Calu3 (cell line): ENCODE data around the gene RAB36. TPM values are rescaled to one million over a fixed set of nuclear protein-coding genes. Genes with fewer than 3 reads are reported as not detected.

Experiments
- BruUV-seq: library from RNA; stranded (reverse); fragments of 400-500 nt; replicated peaks from 2 replicates; lab custom pipeline; 2021; lab: Mats Ljungman, UMichigan
- CTCF ChIA-PET: fragments of 300-600 bp; sonication (Branson Sonifier 250); formaldehyde crosslinking; loops from one replicate; lab custom pipeline; 2022; ENCODE audit warnings: antibody characterized with exemption; lab: Charles Lee
- DNase-seq: peaks from one replicate; pipeline ENCODE4 v3.0.0; 2022
- H3K27ac Mint-ChIP-seq: one replicate; pipeline ENCODE4 v1.8.0; 2022; ENCODE audit warnings: mixed read lengths; ENCODE audit not compliant: unreplicated experiment
- H3K27me3 Mint-ChIP-seq: one replicate; pipeline ENCODE4 v1.8.0; 2022; ENCODE audit warnings: mixed read lengths; ENCODE audit not compliant: unreplicated experiment
- H3K36me3 Mint-ChIP-seq: one replicate; pipeline ENCODE4 v1.8.0; 2022; ENCODE audit warnings: mild to moderate bottlenecking, moderate library complexity, mixed read lengths; ENCODE audit not compliant: insufficient read depth, unreplicated experiment
- H3K4me1 Mint-ChIP-seq: one replicate; pipeline ENCODE4 v1.8.0; 2022; ENCODE audit warnings: mild to moderate bottlenecking, low read depth, mixed read lengths; ENCODE audit not compliant: unreplicated experiment
- H3K4me3 Mint-ChIP-seq: one replicate; pipeline ENCODE4 v1.8.0; 2022; ENCODE audit warnings: mild to moderate bottlenecking, low read depth, moderate library complexity, mixed read lengths; ENCODE audit not compliant: unreplicated experiment
- H3K9me3 Mint-ChIP-seq: one replicate; pipeline ENCODE4 v1.8.0; 2022; ENCODE audit warnings: low read depth, mixed read lengths; ENCODE audit not compliant: unreplicated experiment
- intact Hi-C: fragments of 100-400 bp; cut with micrococcal nuclease; formaldehyde crosslinking; loops from one replicate; pipeline ENCODE4 v1.10.0; 2022; ENCODE audit not compliant: unreplicated experiment
- total RNA-seq: library from RNA; stranded (reverse); gene quantifications from 2 replicates; pipeline ENCODE4 v1.2.3, GENCODE V29; 2022
- TF ChIP-seq, protein P1 (sequence below): fragments of 200-600 bp; IDR thresholded peaks from one replicate; pipeline ENCODE4 v1.8.0; 2022; ENCODE audit warnings: antibody characterized with exemption; ENCODE audit not compliant: unreplicated experiment

RAB36 gene
- total RNA-seq, 1 experiment from 2014 or later: 2.1 TPM

DNA sequence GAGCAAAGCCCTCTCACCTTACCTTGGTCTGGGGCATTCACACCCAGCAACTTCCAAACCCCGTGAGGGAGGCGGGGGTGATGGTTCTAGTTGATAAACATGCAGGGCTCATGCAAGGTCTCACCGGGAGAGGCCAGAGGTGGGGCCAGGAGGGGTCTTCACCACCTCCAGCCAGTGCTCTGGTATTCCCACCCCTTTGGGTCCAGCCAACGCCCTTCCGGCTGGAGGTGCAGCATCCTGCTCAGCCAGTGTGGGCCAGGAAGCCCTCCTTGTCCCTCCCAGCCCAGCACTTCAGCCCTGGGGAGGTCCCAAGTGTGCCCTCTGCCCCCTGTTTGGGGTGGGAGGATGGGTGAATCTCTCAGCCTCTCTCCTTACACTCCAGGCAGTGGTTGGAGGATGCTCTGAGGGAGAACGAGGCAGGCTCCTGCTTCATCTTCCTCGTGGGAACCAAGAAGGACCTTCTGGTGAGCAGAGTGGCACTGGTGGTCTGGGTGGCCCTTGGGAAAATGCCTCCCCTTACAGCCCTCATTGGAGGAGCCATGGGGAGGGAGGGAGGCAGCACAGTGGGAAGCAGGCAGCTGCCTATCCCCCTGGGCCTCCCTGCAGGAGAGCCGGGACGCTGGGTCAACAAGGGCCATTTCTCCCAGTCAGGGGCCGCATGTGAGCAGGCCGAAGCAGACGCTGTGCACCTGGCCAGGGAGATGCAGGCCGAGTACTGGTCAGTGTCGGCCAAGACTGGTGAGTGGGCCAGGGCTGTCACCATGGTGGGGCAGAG lies 13.4 kb downstream of the RAB36 start:
- no peak for DNase-seq
- CTCF ChIA-PET: no interaction called here
- BruUV-seq: no TSS peak
- peaks cover 5% of the 10 kb centered on the region for H3K36me3 Mint-ChIP-seq
- TF ChIP-seq, protein P1, sequence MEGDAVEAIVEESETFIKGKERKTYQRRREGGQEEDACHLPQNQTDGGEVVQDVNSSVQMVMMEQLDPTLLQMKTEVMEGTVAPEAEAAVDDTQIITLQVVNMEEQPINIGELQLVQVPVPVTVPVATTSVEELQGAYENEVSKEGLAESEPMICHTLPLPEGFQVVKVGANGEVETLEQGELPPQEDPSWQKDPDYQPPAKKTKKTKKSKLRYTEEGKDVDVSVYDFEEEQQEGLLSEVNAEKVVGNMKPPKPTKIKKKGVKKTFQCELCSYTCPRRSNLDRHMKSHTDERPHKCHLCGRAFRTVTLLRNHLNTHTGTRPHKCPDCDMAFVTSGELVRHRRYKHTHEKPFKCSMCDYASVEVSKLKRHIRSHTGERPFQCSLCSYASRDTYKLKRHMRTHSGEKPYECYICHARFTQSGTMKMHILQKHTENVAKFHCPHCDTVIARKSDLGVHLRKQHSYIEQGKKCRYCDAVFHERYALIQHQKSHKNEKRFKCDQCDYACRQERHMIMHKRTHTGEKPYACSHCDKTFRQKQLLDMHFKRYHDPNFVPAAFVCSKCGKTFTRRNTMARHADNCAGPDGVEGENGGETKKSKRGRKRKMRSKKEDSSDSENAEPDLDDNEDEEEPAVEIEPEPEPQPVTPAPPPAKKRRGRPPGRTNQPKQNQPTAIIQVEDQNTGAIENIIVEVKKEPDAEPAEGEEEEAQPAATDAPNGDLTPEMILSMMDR: no peak
- H3K27ac Mint-ChIP-seq: no peak overlapping the region
- no peaks in the 10 kb centered on the region for H3K4me1 Mint-ChIP-seq
- no peaks in the 10 kb centered on the region for H3K9me3 Mint-ChIP-seq
- no peak overlapping the region for H3K4me3 Mint-ChIP-seq
- intact Hi-C loops: no loop called here
- H3K27me3 Mint-ChIP-seq: no peaks in the 10 kb centered on the region

- no peak overlapping the region for H3K27ac Mint-ChIP-seq
Observed at GRCh38 chr22:23159291-23159630, 14.0 kb downstream of the RAB36 start.

GRCh38 chr22:23161029-23161428 lies 15.8 kb downstream of the RAB36 start:
- intact Hi-C loops: no loop called here
- Mint-ChIP-seq H3K4me3 (no peak overlapping the region), H3K36me3 (peaks cover 5% of the 10 kb centered on the region), H3K27me3 (no peaks in the 10 kb centered on the region), H3K4me1 (no peaks in the 10 kb centered on the region), H3K27ac (no peak overlapping the region), H3K9me3 (no peaks in the 10 kb centered on the region)
- TF ChIP-seq, protein P1: no peak
- BruUV-seq: no TSS peak
- no peak for DNase-seq
- CTCF ChIA-PET: no interaction called here

More at GRCh38 chr22:23159291-23159630, 14.0 kb downstream of the RAB36 start:
- Mint-ChIP-seq H3K4me1 (no peaks in the 10 kb centered on the region), H3K9me3 (no peaks in the 10 kb centered on the region), H3K4me3 (no peak overlapping the region), H3K27me3 (no peaks in the 10 kb centered on the region), H3K36me3 (peaks cover 5% of the 10 kb centered on the region)
- TF ChIP-seq, protein P1: no peak
- intact Hi-C loops: no loop called here
- no peak for DNase-seq
- BruUV-seq: no TSS peak
- CTCF ChIA-PET: no interaction called here

GRCh38 chr22:23161574-23161973 lies 16.3 kb downstream of the RAB36 start:
- DNase-seq: no peak
- TF ChIP-seq, protein P1: no peak
- no TSS peak for BruUV-seq
- CTCF ChIA-PET: no interaction called here
- Mint-ChIP-seq H3K4me1 (no peaks in the 10 kb centered on the region), H3K27ac (no peak overlapping the region), H3K9me3 (no peaks in the 10 kb centered on the region), H3K4me3 (no peak overlapping the region), H3K27me3 (no peaks in the 10 kb centered on the region), H3K36me3 (peaks cover 9% of the 10 kb centered on the region)
- intact Hi-C loops: no loop called here
